HCT116 (cell line): ENCODE data around the gene GSTM1. TPM values are rescaled to one million over a fixed set of nuclear protein-coding genes. Genes with fewer than 3 reads are reported as not detected.

Experiments
- ATAC-seq: fragments of 200-7000 bp; cut with Tn5 transposase; 2 replicates; pipeline ENCODE4 v1.9.1; 2020; ENCODE audit warnings: mild to moderate bottlenecking, moderate library complexity
- BruUV-seq: library from RNA; stranded (reverse); fragments of 400-500 nt; replicated peaks from 2 replicates; lab custom pipeline; 2021; lab: Mats Ljungman, UMichigan
- CTCF ChIA-PET: fragments of 300-600 bp; sonication (Branson Sonifier 250); formaldehyde crosslinking; loops from one replicate; lab custom pipeline; 2021; ENCODE audit warnings: antibody characterized with exemption; lab: Charles Lee
- POLR2A ChIA-PET: fragments of 300-600, 350-600 bp; sonication (Branson Sonifier 250); formaldehyde crosslinking; loops from one replicate; lab custom pipeline; 2021; ENCODE audit warnings: antibody characterized with exemption; lab: Charles Lee
- RAD21 ChIA-PET, 2 experiments: fragments of 300-600 bp; sonication (Branson Sonifier 250); formaldehyde crosslinking; loops; one replicate each; lab custom pipeline; 2023; ENCODE audit warnings: low total read pairs in 2 of 2; ENCODE audit not compliant: uncharacterized antibody in 2 of 2, unreplicated experiment in 2 of 2, low non-redundant PET in 1 of 2; lab: Charles Lee
- DNase-seq: peaks from one replicate; pipeline ENCODE4 v3.0.0-alpha.2; 2010; ENCODE audit warnings: low read depth, low spot score
- H2AFZ ChIP-seq: fragments of 200-600 bp; shearing (Covaris generic), sonication (generic); 2 replicates; pipeline ENCODE4 v1.6.1; 2017; ENCODE audit warnings: low read depth, mixed run types, mixed read lengths, antibody characterized with exemption, low read length; ENCODE audit not compliant: poor library complexity, severe bottlenecking
- H3K27ac ChIP-seq: 2 replicates; pipeline ENCODE4 v1.5.1; 2012; ENCODE audit warnings: low read depth, low read length
- H3K27me3 ChIP-seq: fragments of 200-600 bp; sonication (generic); 2 replicates; pipeline ENCODE4 v1.6.1; 2016; ENCODE audit warnings: mixed run types, low read length, mixed read lengths; ENCODE audit not compliant: insufficient read depth
- H3K36me3 ChIP-seq, 2 experiments: fragments of 200-500 bp in 1 of 2; fragments of 200-600 bp in 1 of 2; sonication (Bioruptor generic) in 1 of 2; sonication (generic) in 1 of 2; 2 replicates each; pipeline versions ENCODE4 v1.5.1 to v1.6.1; 2014 to 2016; ENCODE audit warnings: low read length in 2 of 2, inconsistent platforms in 1 of 2, mixed read lengths in 1 of 2, mixed run types in 1 of 2; ENCODE audit not compliant: insufficient read depth in 2 of 2, control insufficient read depth in 1 of 2
- H3K4me1 ChIP-seq, 2 experiments: fragments of 200-600 bp in 1 of 2; sonication (generic) in 1 of 2; 2 replicates each; pipeline versions ENCODE4 v1.5.1 to v1.6.1; 2012 to 2017; ENCODE audit warnings: low read length in 2 of 2, inconsistent platforms in 1 of 2, mild to moderate bottlenecking in 1 of 2, mixed read lengths in 1 of 2, mixed run types in 1 of 2, moderate library complexity in 1 of 2; ENCODE audit not compliant: insufficient read depth in 2 of 2, control insufficient read depth in 1 of 2
- H3K4me2 ChIP-seq: fragments of 200-600 bp; sonication (generic); 2 replicates; pipeline ENCODE4 v1.6.1; 2017; ENCODE audit warnings: mixed run types, low read length, mixed read lengths
- H3K4me3 ChIP-seq, 2 experiments: fragments of 200-600 bp in 1 of 2; sonication (generic) in 1 of 2; replicated peaks in 1 of 2; 2 replicates each; pipeline ENCODE4 v1.5.1; 2011 to 2016; ENCODE audit warnings: low read length in 2 of 2, control low read depth in 1 of 2, low read depth in 1 of 2, mild to moderate bottlenecking in 1 of 2, mixed read lengths in 1 of 2, mixed run types in 1 of 2
- H3K79me2 ChIP-seq: fragments of 200-600 bp; sonication (generic); 2 replicates; pipeline ENCODE4 v1.6.1; 2017; ENCODE audit warnings: mild to moderate bottlenecking, mixed run types, low read length, moderate library complexity, mixed read lengths; ENCODE audit not compliant: insufficient read depth
- H3K9ac ChIP-seq: fragments of 200-600 bp; sonication (generic); 2 replicates; pipeline ENCODE4 v1.6.1; 2016; ENCODE audit warnings: low read length, mixed read lengths
- H3K9me2 ChIP-seq: fragments of 200-600 bp; sonication (generic), shearing (Covaris generic); 2 replicates; pipeline ENCODE4 v1.6.1; 2017; ENCODE audit warnings: mixed run types, mild to moderate bottlenecking, moderate library complexity; ENCODE audit not compliant: insufficient read depth
- H3K9me3 ChIP-seq, 2 experiments: fragments of 200-500 bp in 1 of 2; fragments of 200-600 bp in 1 of 2; sonication (Bioruptor generic) in 1 of 2; sonication (generic) in 1 of 2; 2 replicates each; pipeline ENCODE4 v1.6.1; 2014 to 2017; ENCODE audit warnings: low read length in 2 of 2, mixed read lengths in 2 of 2, inconsistent platforms in 1 of 2, low read depth in 1 of 2, mild to moderate bottlenecking in 1 of 2, mixed run types in 1 of 2, moderate library complexity in 1 of 2; ENCODE audit not compliant: control insufficient read depth in 1 of 2, insufficient read depth in 1 of 2
- H4K20me1 ChIP-seq: fragments of 200-600 bp; sonication (generic), shearing (Covaris generic); 2 replicates; pipeline ENCODE4 v1.6.1; 2017; ENCODE audit warnings: mixed run types, mild to moderate bottlenecking, moderate library complexity; ENCODE audit not compliant: insufficient read depth
- CTCF ChIP-seq, 3 experiments: fragments of 200-600 bp in 1 of 3; sonication (generic) in 1 of 3; IDR thresholded peaks in 2 of 3; conservative IDR thresholded peaks in 1 of 3; 2 replicates each; pipeline ENCODE4 v1.5.1; 2012 to 2017; ENCODE audit warnings: low read depth in 2 of 3, low read length in 2 of 3, antibody characterized with exemption in 1 of 3, borderline replicate concordance in 1 of 3, control low read depth in 1 of 3, mild to moderate bottlenecking in 1 of 3, mixed read lengths in 1 of 3, mixed run types in 1 of 3, moderate library complexity in 1 of 3; ENCODE audit not compliant: insufficient read depth in 1 of 3
- EZH2phosphoT487 ChIP-seq: fragments of 200-600 bp; IDR thresholded peaks from 2 replicates; pipeline ENCODE4 v1.6.1; 2018; ENCODE audit warnings: antibody characterized with exemption, borderline replicate concordance
- JUND ChIP-seq: IDR thresholded peaks from 2 replicates; pipeline ENCODE4 v1.6.1; 2012
- POLR2AphosphoS5 ChIP-seq: IDR thresholded peaks from 2 replicates; pipeline ENCODE4 v1.6.1; 2011; ENCODE audit warnings: mild to moderate bottlenecking, low read depth, low read length, moderate library complexity
- RAD21 ChIP-seq: IDR thresholded peaks from 2 replicates; pipeline ENCODE4 v1.6.1; 2012; ENCODE audit warnings: low read depth, mild to moderate bottlenecking
- ZFX ChIP-seq: fragments of 450-650 bp; IDR thresholded peaks from 2 replicates; pipeline ENCODE4 v1.6.1; 2017
- ZNF274 ChIP-seq: fragments of 200-500 bp; sonication (Bioruptor generic); IDR thresholded peaks from 2 replicates; pipeline ENCODE4 v1.6.1; 2014; ENCODE audit warnings: mild to moderate bottlenecking, low read depth, low read length, inconsistent platforms
- intact Hi-C: fragments of 100-400 bp; cut with micrococcal nuclease; formaldehyde crosslinking; loops from 2 replicates; pipeline ENCODE4 v1.10.0; 2022
- total RNA-seq: library from RNA; stranded (reverse); gene quantifications from one replicate; pipeline ENCODE4 v1.2.1, GENCODE V29; 2021; ENCODE audit not compliant: unreplicated experiment

The GSTM1 gene
- total RNA-seq, 1 experiment from 2014 or later = not detected

GRCh38 chr1:109716570-109717090 is 29.0 kb downstream of the GSTM1 start:
- Histone ChIP-seq H3K27ac (no peak overlapping the region), H3K36me3 (no peaks in the 10 kb centered on the region), H3K27me3 (no peaks in the 10 kb centered on the region), H3K4me2 (no peak overlapping the region), H3K79me2 (no peaks in the 10 kb centered on the region), H3K9me3 (no peaks in the 10 kb centered on the region), H4K20me1 (no peaks in the 10 kb centered on the region), H3K9ac (no peak overlapping the region), H3K9me2 (no peaks in the 10 kb centered on the region), H2AFZ (no peak overlapping the region), H3K4me1 (peaks cover 0 to 14% of the 10 kb centered on the region in 2 experiments; a peak in 2 of 4 replicates), H3K4me3 (no peak overlapping the region)
- ChIA-PET CTCF (no interaction called here), RAD21 (no interaction called here), POLR2A (no interaction called here)
- intact Hi-C loops = loop anchor here (5.0 kb wide), 1 partner anchor 266 kb away; the partner anchor contains the start of gene AHCYL1
- DNase-seq (no peak), ATAC-seq (no peak)
- TF ChIP-seq CTCF (IDR thresholded peaks at IDR 0.05 in 2 of 3, conservative IDR thresholded peaks at IDR 0.05 in 1 of 3; ENCODE audit: borderline replicate concordance in 1 of 3, insufficient read depth in 1 of 3, low read depth in 2 of 3, low read length in 2 of 3) (no peak), RAD21 (no peak), JUND (no peak), POLR2AphosphoS5 (no peak), ZFX (no peak), EZH2phosphoT487 (no peak), ZNF274 (no peak)
- BruUV-seq = no TSS peak
